VCaP (cell line): ENCODE measurements around the gene OR2AG2.
A peak's percentile ranks its signal among the peaks of the same experiment; 100 is the strongest.

ENCODE experiments used
- H3K27ac ChIP-seq: fragments of 450-650 bp; 2 replicates; pipeline ENCODE4 v1.5.1; 2017
- TF ChIP-seq, protein P1 (sequence below): fragments of 450-650 bp; conservative IDR thresholded peaks from 2 replicates; pipeline ENCODE4 v1.5.1; 2017; ENCODE audit warnings: mild to moderate bottlenecking, moderate library complexity

OR2AG2 gene

DNA sequence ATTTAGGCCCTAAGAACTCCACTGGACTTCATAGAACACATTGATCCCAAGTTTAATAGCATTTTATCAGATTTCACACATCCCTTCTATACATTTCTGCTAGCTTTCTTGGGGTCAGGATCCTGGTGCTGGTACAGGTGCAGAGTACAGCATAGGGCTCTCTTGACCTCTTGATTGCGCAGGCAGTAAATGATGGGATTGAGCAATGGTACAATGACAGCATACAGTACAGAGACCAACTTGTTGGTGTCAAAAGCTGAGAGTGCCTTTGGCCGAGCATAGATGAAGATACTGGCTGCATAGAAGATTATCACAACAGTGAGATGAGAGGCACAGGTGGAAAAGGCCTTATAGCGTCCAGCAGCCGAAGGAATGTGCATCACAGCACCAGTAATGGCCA lies 22.9 kb upstream of the OR2AG2 start:
- TF ChIP-seq, protein P1, sequence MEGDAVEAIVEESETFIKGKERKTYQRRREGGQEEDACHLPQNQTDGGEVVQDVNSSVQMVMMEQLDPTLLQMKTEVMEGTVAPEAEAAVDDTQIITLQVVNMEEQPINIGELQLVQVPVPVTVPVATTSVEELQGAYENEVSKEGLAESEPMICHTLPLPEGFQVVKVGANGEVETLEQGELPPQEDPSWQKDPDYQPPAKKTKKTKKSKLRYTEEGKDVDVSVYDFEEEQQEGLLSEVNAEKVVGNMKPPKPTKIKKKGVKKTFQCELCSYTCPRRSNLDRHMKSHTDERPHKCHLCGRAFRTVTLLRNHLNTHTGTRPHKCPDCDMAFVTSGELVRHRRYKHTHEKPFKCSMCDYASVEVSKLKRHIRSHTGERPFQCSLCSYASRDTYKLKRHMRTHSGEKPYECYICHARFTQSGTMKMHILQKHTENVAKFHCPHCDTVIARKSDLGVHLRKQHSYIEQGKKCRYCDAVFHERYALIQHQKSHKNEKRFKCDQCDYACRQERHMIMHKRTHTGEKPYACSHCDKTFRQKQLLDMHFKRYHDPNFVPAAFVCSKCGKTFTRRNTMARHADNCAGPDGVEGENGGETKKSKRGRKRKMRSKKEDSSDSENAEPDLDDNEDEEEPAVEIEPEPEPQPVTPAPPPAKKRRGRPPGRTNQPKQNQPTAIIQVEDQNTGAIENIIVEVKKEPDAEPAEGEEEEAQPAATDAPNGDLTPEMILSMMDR, result no peak
- no peak overlapping the region for H3K27ac ChIP-seq

DNA sequence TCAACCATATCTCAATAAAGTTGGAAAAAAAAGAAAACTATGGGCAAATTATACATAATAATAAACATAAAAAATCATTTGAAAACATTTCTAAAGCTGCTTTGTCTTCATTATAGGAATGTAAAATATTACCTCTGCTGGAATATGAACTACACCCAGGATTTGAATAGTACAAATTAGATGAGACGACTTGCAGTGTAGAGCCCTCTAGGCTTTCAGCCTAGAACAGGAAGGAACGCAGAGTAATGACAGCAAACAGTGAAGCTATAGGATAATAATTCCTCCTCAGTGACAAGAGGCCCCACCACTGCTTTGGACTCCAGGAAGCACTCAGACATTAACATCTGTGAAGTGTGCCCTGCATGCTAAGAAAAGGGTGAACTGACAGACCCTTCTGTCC lies 18.8 kb upstream of the OR2AG2 start:
- TF ChIP-seq, protein P1, result no peak

DNA sequence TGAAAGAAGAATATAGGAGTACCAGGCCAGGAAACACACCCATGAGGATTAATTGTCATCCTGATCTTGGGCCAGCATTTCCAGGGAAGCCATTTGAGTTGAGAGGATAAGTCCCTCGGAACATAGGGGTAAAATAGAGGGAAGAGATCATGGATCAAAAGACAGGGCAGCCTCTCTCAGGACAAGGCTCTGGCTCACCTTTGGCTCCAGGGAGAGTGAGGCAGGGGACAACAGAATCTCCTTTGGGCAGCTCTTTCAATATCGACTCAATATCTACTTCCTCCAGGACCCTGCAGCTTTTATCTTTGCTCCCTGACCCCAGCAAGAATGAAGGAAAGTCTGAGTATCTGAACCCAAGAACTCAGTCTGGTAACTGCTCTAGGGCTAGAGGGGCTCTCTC lies 10.9 kb upstream of the OR2AG2 start, which contains the start of gene OR2AG1:
Gene OR2AG1 (plus strand): TSS at position 301 of the 400 bp plus-strand sequence. CDS start 2,018 bp downstream, outside the sequence.
- H3K27ac ChIP-seq, result no peak within 1 kb of the TSS
- TF ChIP-seq, protein P1, result no peak

More for the DNA sequence above, 18.8 kb upstream of the OR2AG2 start:
- no peak overlapping the region for H3K27ac ChIP-seq

DNA sequence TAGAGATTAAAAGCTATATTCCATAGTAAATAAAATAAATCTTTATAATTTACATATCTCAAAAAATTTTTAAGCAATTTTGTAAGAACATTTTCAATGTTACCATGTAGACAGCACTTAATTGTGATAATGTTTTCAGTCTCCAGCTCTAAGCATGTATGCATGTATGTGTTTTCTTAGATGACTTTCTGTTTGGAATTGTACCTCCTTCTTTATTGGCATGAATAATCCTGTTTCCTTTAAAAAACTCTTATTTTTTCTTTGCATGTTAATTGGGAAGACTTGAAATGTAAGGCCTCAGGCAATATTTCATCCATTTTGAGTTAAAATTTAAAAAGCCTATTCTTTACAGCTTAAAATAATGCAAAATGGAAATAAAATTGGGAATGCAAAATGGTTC lies 9.1 kb upstream of the OR2AG2 start:
- TF ChIP-seq, protein P1, result no peak
- H3K27ac ChIP-seq, result no peak overlapping the region

DNA sequence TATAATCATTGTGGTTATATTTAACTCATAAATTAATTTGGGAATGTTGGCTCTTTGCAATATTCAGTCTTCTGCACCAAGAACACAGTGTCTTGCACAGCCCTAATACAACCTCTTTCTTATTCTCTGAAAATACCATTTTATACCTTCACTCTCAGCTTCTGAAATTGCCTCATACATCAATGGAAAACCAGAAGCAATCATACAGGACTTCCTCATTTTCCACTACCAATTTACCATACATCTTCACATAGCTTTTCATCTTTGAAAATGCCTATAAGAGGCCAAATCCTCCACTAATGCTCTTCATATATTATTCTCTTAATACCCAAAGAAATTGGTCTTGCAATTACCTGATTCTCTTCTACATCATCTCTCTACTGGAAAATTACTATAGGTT lies 6.7 kb upstream of the OR2AG2 start:
- H3K27ac ChIP-seq, result no peak overlapping the region
- TF ChIP-seq, protein P1, result no peak

DNA sequence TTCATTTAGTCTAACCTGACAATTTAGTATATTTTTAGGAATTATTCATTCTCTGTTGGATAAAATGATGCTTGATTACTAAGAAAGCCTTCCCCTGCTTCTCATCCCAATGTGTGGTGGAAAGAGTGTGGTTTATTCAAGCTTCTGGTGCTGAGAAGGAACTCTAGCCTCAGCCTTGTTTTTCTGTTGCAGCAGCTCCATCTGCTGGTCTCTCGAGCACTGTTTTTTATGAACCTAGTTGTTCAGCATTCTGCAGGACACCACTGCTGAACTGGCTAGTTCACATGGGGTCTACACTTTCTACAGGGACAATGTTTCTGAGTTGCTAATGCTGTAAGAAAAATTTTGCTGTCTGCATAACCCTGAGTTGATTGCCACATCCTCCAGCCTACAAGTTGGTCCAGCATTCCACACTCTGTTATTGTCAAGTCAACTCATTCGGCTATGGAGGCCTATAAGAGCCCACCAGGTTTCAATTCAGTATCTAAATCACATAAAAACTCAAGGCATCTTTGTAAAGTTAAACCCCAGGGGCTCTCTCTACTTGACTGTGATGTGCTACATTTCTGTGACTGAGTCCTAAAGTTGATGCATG lies 14.3 kb downstream of the OR2AG2 start:
- H3K27ac ChIP-seq, result no peak overlapping the region
- TF ChIP-seq, protein P1, result peak; percentile 83

DNA sequence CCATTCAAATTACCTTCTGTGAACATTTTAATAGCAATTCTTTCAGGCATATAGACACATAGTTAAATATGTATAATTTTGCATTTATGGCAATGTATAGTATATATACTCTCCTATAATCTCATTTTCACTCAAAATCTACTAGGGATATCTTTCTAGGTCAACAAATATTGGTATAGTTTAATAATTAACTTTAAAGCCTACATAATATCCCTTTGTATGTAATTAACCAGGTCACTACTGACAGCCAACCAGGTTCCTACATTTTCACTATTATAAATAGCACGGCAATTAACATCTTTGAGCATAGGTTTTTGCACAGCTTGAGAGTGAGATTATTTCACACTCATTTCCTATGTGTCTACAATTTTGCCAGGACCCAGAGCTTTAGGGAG lies 15.8 kb downstream of the OR2AG2 start:
- TF ChIP-seq, protein P1, result no peak
- no peak overlapping the region for H3K27ac ChIP-seq
